ENCODE data around the gene ZBTB7A. TPM values are rescaled to one million over a fixed set of nuclear protein-coding genes. Genes with fewer than 3 reads are reported as not detected.

The ZBTB7A gene
- total RNA-seq, 1 experiment from 2014 or later, result 49.5 TPM

- Histone ChIP-seq H3K4me1 (ENCODE audit: control insufficient read depth in 1 of 2, insufficient read depth in 2 of 2, low read length in 2 of 2) (no peaks in the 10 kb centered on the region), H3K4me2 (ENCODE audit: low read length) (no peak overlapping the region), H3K27ac (ENCODE audit: low read depth, low read length) (no peak overlapping the region; the same call in 1 of the 2 replicates), H4K20me1 (ENCODE audit: insufficient read depth) (no peaks in the 10 kb centered on the region), H3K9me2 (ENCODE audit: insufficient read depth) (no peaks in the 10 kb centered on the region), H2AFZ (ENCODE audit: low read depth, low read length, poor library complexity, severe bottlenecking) (no peak overlapping the region), H3K9ac (ENCODE audit: low read length) (no peak overlapping the region), H3K4me3 (replicated peaks in 1 of 2; ENCODE audit: low read depth in 1 of 2, low read length in 2 of 2) (no peak overlapping the region), H3K36me3 (ENCODE audit: control insufficient read depth in 1 of 2, insufficient read depth in 2 of 2, low read length in 2 of 2) (peaks cover 12 to 16% of the 10 kb centered on the region in 2 experiments; a peak in 3 of 4 replicates), H3K79me2 (ENCODE audit: insufficient read depth, low read length) (peaks cover 16% of the 10 kb centered on the region), H3K27me3 (ENCODE audit: insufficient read depth, low read length) (no peaks in the 10 kb centered on the region), H3K9me3 (ENCODE audit: control insufficient read depth in 1 of 2, insufficient read depth in 1 of 2, low read depth in 1 of 2, low read length in 2 of 2) (no peaks in the 10 kb centered on the region)
- TF ChIP-seq CTCF (IDR thresholded peaks at IDR 0.05 in 2 of 3, conservative IDR thresholded peaks at IDR 0.05 in 1 of 3; ENCODE audit: borderline replicate concordance in 1 of 3, insufficient read depth in 1 of 3, low read depth in 2 of 3, low read length in 2 of 3) (no peak), SRF (IDR thresholded peaks at IDR 0.05; ENCODE audit: low read depth) (no peak), TCF7L2 (IDR thresholded peaks at IDR 0.05; ENCODE audit: borderline replicate concordance, extremely low read depth, insufficient read depth, insufficient read length) (no peak), EZH2phosphoT487 (IDR thresholded peaks at IDR 0.05; ENCODE audit: borderline replicate concordance) (no peak), FOSL1 (IDR thresholded peaks at IDR 0.05; ENCODE audit: low read depth) (no peak), REST (IDR thresholded peaks at IDR 0.05; ENCODE audit: low read depth) (no peak), EZH2 (IDR thresholded peaks at IDR 0.05) (no peak), CEBPB (IDR thresholded peaks at IDR 0.05; ENCODE audit: low read depth) (no peak), POLR2AphosphoS5 (IDR thresholded peaks at IDR 0.05; ENCODE audit: low read depth, low read length) (no peak), EGR1 (IDR thresholded peaks at IDR 0.05; ENCODE audit: low read depth) (no peak)
- no TSS peak for BruUV-seq (replicated peaks)
- no peak for DNase-seq (ENCODE audit: low read depth, low spot score)
- POLR2A ChIA-PET, result no interaction called here
- intact Hi-C loops (cut with micrococcal nuclease), result no loop called here
- RAD21 ChIA-PET (ENCODE audit: low non-redundant PET in 1 of 2, low total read pairs in 2 of 2, uncharacterized antibody in 2 of 2, unreplicated experiment in 2 of 2), result no interaction called here
- CTCF ChIA-PET, result no interaction called here
- no peak; the same call in 1 of the 2 replicates for ATAC-seq
Measured at GRCh38 chr19:4115050-4115817, 48.5 kb upstream of the ZBTB7A start.
